HCT116 (cell line): ENCODE measurements around the gene MBD5. TPM values are rescaled to one million over a fixed set of nuclear protein-coding genes. Genes with fewer than 3 reads are reported as not detected.

Experiments
- ATAC-seq: fragments of 200-7000 bp; cut with Tn5 transposase; 2 replicates; pipeline ENCODE4 v1.9.1; 2020; ENCODE audit warnings: mild to moderate bottlenecking, moderate library complexity
- BruUV-seq: library from RNA; stranded (reverse); fragments of 400-500 nt; replicated peaks from 2 replicates; lab custom pipeline; 2021; lab: Mats Ljungman, UMichigan
- CTCF ChIA-PET: fragments of 300-600 bp; sonication (Branson Sonifier 250); formaldehyde crosslinking; loops from one replicate; lab custom pipeline; 2021; ENCODE audit warnings: antibody characterized with exemption; lab: Charles Lee
- POLR2A ChIA-PET: fragments of 300-600, 350-600 bp; sonication (Branson Sonifier 250); formaldehyde crosslinking; loops from one replicate; lab custom pipeline; 2021; ENCODE audit warnings: antibody characterized with exemption; lab: Charles Lee
- RAD21 ChIA-PET, 2 experiments: fragments of 300-600 bp; sonication (Branson Sonifier 250); formaldehyde crosslinking; loops; one replicate each; lab custom pipeline; 2023; ENCODE audit warnings: low total read pairs in 2 of 2; ENCODE audit not compliant: uncharacterized antibody in 2 of 2, unreplicated experiment in 2 of 2, low non-redundant PET in 1 of 2; lab: Charles Lee
- DNase-seq: peaks from one replicate; pipeline ENCODE4 v3.0.0-alpha.2; 2010; ENCODE audit warnings: low read depth, low spot score
- H2AFZ ChIP-seq: fragments of 200-600 bp; shearing (Covaris generic), sonication (generic); 2 replicates; pipeline ENCODE4 v1.6.1; 2017; ENCODE audit warnings: low read depth, mixed run types, mixed read lengths, antibody characterized with exemption, low read length; ENCODE audit not compliant: poor library complexity, severe bottlenecking
- H3K27ac ChIP-seq: 2 replicates; pipeline ENCODE4 v1.5.1; 2012; ENCODE audit warnings: low read depth, low read length
- H3K27me3 ChIP-seq: fragments of 200-600 bp; sonication (generic); 2 replicates; pipeline ENCODE4 v1.6.1; 2016; ENCODE audit warnings: mixed run types, low read length, mixed read lengths; ENCODE audit not compliant: insufficient read depth
- H3K36me3 ChIP-seq, 2 experiments: fragments of 200-500 bp in 1 of 2; fragments of 200-600 bp in 1 of 2; sonication (Bioruptor generic) in 1 of 2; sonication (generic) in 1 of 2; 2 replicates each; pipeline versions ENCODE4 v1.5.1 to v1.6.1; 2014 to 2016; ENCODE audit warnings: low read length in 2 of 2, inconsistent platforms in 1 of 2, mixed read lengths in 1 of 2, mixed run types in 1 of 2; ENCODE audit not compliant: insufficient read depth in 2 of 2, control insufficient read depth in 1 of 2
- H3K4me1 ChIP-seq, 2 experiments: fragments of 200-600 bp in 1 of 2; sonication (generic) in 1 of 2; 2 replicates each; pipeline versions ENCODE4 v1.5.1 to v1.6.1; 2012 to 2017; ENCODE audit warnings: low read length in 2 of 2, inconsistent platforms in 1 of 2, mild to moderate bottlenecking in 1 of 2, mixed read lengths in 1 of 2, mixed run types in 1 of 2, moderate library complexity in 1 of 2; ENCODE audit not compliant: insufficient read depth in 2 of 2, control insufficient read depth in 1 of 2
- H3K4me2 ChIP-seq: fragments of 200-600 bp; sonication (generic); 2 replicates; pipeline ENCODE4 v1.6.1; 2017; ENCODE audit warnings: mixed run types, low read length, mixed read lengths
- H3K4me3 ChIP-seq, 2 experiments: fragments of 200-600 bp in 1 of 2; sonication (generic) in 1 of 2; replicated peaks in 1 of 2; 2 replicates each; pipeline ENCODE4 v1.5.1; 2011 to 2016; ENCODE audit warnings: low read length in 2 of 2, control low read depth in 1 of 2, low read depth in 1 of 2, mild to moderate bottlenecking in 1 of 2, mixed read lengths in 1 of 2, mixed run types in 1 of 2
- H3K79me2 ChIP-seq: fragments of 200-600 bp; sonication (generic); 2 replicates; pipeline ENCODE4 v1.6.1; 2017; ENCODE audit warnings: mild to moderate bottlenecking, mixed run types, low read length, moderate library complexity, mixed read lengths; ENCODE audit not compliant: insufficient read depth
- H3K9ac ChIP-seq: fragments of 200-600 bp; sonication (generic); 2 replicates; pipeline ENCODE4 v1.6.1; 2016; ENCODE audit warnings: low read length, mixed read lengths
- H3K9me2 ChIP-seq: fragments of 200-600 bp; sonication (generic), shearing (Covaris generic); 2 replicates; pipeline ENCODE4 v1.6.1; 2017; ENCODE audit warnings: mixed run types, mild to moderate bottlenecking, moderate library complexity; ENCODE audit not compliant: insufficient read depth
- H3K9me3 ChIP-seq, 2 experiments: fragments of 200-500 bp in 1 of 2; fragments of 200-600 bp in 1 of 2; sonication (Bioruptor generic) in 1 of 2; sonication (generic) in 1 of 2; 2 replicates each; pipeline ENCODE4 v1.6.1; 2014 to 2017; ENCODE audit warnings: low read length in 2 of 2, mixed read lengths in 2 of 2, inconsistent platforms in 1 of 2, low read depth in 1 of 2, mild to moderate bottlenecking in 1 of 2, mixed run types in 1 of 2, moderate library complexity in 1 of 2; ENCODE audit not compliant: control insufficient read depth in 1 of 2, insufficient read depth in 1 of 2
- H4K20me1 ChIP-seq: fragments of 200-600 bp; sonication (generic), shearing (Covaris generic); 2 replicates; pipeline ENCODE4 v1.6.1; 2017; ENCODE audit warnings: mixed run types, mild to moderate bottlenecking, moderate library complexity; ENCODE audit not compliant: insufficient read depth
- ATF3 ChIP-seq: IDR thresholded peaks from 2 replicates; pipeline ENCODE4 v1.6.1; 2012
- CBX3 ChIP-seq: IDR thresholded peaks from 2 replicates; pipeline ENCODE4 v1.6.1; 2012; ENCODE audit warnings: low read depth
- CEBPB ChIP-seq: IDR thresholded peaks from 2 replicates; pipeline ENCODE4 v1.6.1; 2012; ENCODE audit warnings: low read depth
- CTCF ChIP-seq, 3 experiments: fragments of 200-600 bp in 1 of 3; sonication (generic) in 1 of 3; IDR thresholded peaks in 2 of 3; conservative IDR thresholded peaks in 1 of 3; 2 replicates each; pipeline ENCODE4 v1.5.1; 2012 to 2017; ENCODE audit warnings: low read depth in 2 of 3, low read length in 2 of 3, antibody characterized with exemption in 1 of 3, borderline replicate concordance in 1 of 3, control low read depth in 1 of 3, mild to moderate bottlenecking in 1 of 3, mixed read lengths in 1 of 3, mixed run types in 1 of 3, moderate library complexity in 1 of 3; ENCODE audit not compliant: insufficient read depth in 1 of 3
- EGR1 ChIP-seq: IDR thresholded peaks from 2 replicates; pipeline ENCODE4 v1.6.1; 2012; ENCODE audit warnings: low read depth
- ELF1 ChIP-seq: IDR thresholded peaks from 2 replicates; pipeline ENCODE4 v1.6.1; 2012; ENCODE audit warnings: low read depth, borderline replicate concordance
- EZH2phosphoT487 ChIP-seq: fragments of 200-600 bp; IDR thresholded peaks from 2 replicates; pipeline ENCODE4 v1.6.1; 2018; ENCODE audit warnings: antibody characterized with exemption, borderline replicate concordance
- FOSL1 ChIP-seq: IDR thresholded peaks from 2 replicates; pipeline ENCODE4 v1.6.1; 2012; ENCODE audit warnings: low read depth
- JUND ChIP-seq: IDR thresholded peaks from 2 replicates; pipeline ENCODE4 v1.6.1; 2012
- MAX ChIP-seq: IDR thresholded peaks from 2 replicates; pipeline ENCODE4 v1.6.1; 2012
- POLR2A ChIP-seq: IDR thresholded peaks from 2 replicates; pipeline ENCODE4 v1.7.0; 2011; ENCODE audit warnings: borderline replicate concordance; ENCODE audit not compliant: insufficient read depth, insufficient read length; ENCODE audit errors: extremely low read depth
- POLR2AphosphoS5 ChIP-seq: IDR thresholded peaks from 2 replicates; pipeline ENCODE4 v1.6.1; 2011; ENCODE audit warnings: mild to moderate bottlenecking, low read depth, low read length, moderate library complexity
- RAD21 ChIP-seq: IDR thresholded peaks from 2 replicates; pipeline ENCODE4 v1.6.1; 2012; ENCODE audit warnings: low read depth, mild to moderate bottlenecking
- SIN3A ChIP-seq: IDR thresholded peaks from 2 replicates; pipeline ENCODE4 v1.6.1; 2012; ENCODE audit warnings: low read depth
- SP1 ChIP-seq: IDR thresholded peaks from 2 replicates; pipeline ENCODE4 v1.6.1; 2012; ENCODE audit warnings: low read depth
- TCF7L2 ChIP-seq: IDR thresholded peaks from 2 replicates; pipeline ENCODE4 v1.7.0; 2011; ENCODE audit warnings: borderline replicate concordance, inconsistent platforms; ENCODE audit not compliant: insufficient read depth, insufficient read length; ENCODE audit errors: extremely low read depth
- YY1 ChIP-seq: IDR thresholded peaks from 2 replicates; pipeline ENCODE4 v1.6.1; 2011; ENCODE audit warnings: low read length, low read depth, moderate library complexity, mild to moderate bottlenecking; ENCODE audit not compliant: insufficient replicate concordance; ENCODE audit errors: extremely low read depth
- ZBTB33 ChIP-seq: IDR thresholded peaks from 2 replicates; pipeline ENCODE4 v1.6.1; 2011; ENCODE audit warnings: mild to moderate bottlenecking, low read length, moderate library complexity; ENCODE audit not compliant: insufficient replicate concordance; ENCODE audit errors: extremely low read depth
- ZFX ChIP-seq: fragments of 450-650 bp; IDR thresholded peaks from 2 replicates; pipeline ENCODE4 v1.6.1; 2017
- ZNF274 ChIP-seq: fragments of 200-500 bp; sonication (Bioruptor generic); IDR thresholded peaks from 2 replicates; pipeline ENCODE4 v1.6.1; 2014; ENCODE audit warnings: mild to moderate bottlenecking, low read depth, low read length, inconsistent platforms
- intact Hi-C: fragments of 100-400 bp; cut with micrococcal nuclease; formaldehyde crosslinking; loops from 2 replicates; pipeline ENCODE4 v1.10.0; 2022
- total RNA-seq: library from RNA; stranded (reverse); gene quantifications from one replicate; pipeline ENCODE4 v1.2.1, GENCODE V29; 2021; ENCODE audit not compliant: unreplicated experiment

Gene MBD5
- total RNA-seq, 1 experiment from 2014 or later, result 20.5 TPM

- intact Hi-C loops, result no loop called here
- H3K9me3 ChIP-seq, result no peaks in the 10 kb centered on the region
- H3K9me2 ChIP-seq, result no peaks in the 10 kb centered on the region
- POLR2A ChIA-PET, result no interaction called here
- no peak overlapping the region for H3K4me3 ChIP-seq
- ATAC-seq (no peak), DNase-seq (no peak)
- no peaks in the 10 kb centered on the region for H3K79me2 ChIP-seq
- TF ChIP-seq JUND (no peak), CBX3 (no peak), CTCF (IDR thresholded peaks at IDR 0.05 in 2 of 3, conservative IDR thresholded peaks at IDR 0.05 in 1 of 3; ENCODE audit: borderline replicate concordance in 1 of 3, insufficient read depth in 1 of 3, low read depth in 2 of 3, low read length in 2 of 3) (no peak), ELF1 (no peak), POLR2A (no peak), EGR1 (no peak), FOSL1 (no peak), SIN3A (no peak), MAX (no peak), POLR2AphosphoS5 (no peak), YY1 (no peak), ZFX (no peak), RAD21 (no peak), ATF3 (no peak), ZBTB33 (no peak), ZNF274 (no peak), SP1 (no peak), CEBPB (no peak), EZH2phosphoT487 (no peak), TCF7L2 (no peak)
- H3K27ac ChIP-seq, result no peak overlapping the region
- no peaks in the 10 kb centered on the region for H4K20me1 ChIP-seq
- CTCF ChIA-PET, result no interaction called here
- H3K4me2 ChIP-seq, result no peak overlapping the region
- H3K9ac ChIP-seq, result no peak overlapping the region
- no TSS peak for BruUV-seq
- no peaks in the 10 kb centered on the region for H3K27me3 ChIP-seq
- no peak overlapping the region for H2AFZ ChIP-seq
- RAD21 ChIA-PET, result no interaction called here
- H3K36me3 ChIP-seq, result no peaks in the 10 kb centered on the region
- H3K4me1 ChIP-seq, result no peaks in the 10 kb centered on the region
Observed at GRCh38 chr2:148184976-148185375, 164.1 kb downstream of the MBD5 start.
